Measurements from ENCODE around the gene GALM.
"Not testable (repeated sequence)": the region's sequence is repeated elsewhere in the genome, so short reads cannot be mapped to it uniquely, and the experiment has no call there.

The GALM gene

GRCh38 chr2:38650012-38650411 lies 15.9 kb upstream of the GALM start:
- no peak for DNase-seq (ENCODE audit: low spot score)

GRCh38 chr2:38650717-38651116 lies 15.2 kb upstream of the GALM start:
- no peak for DNase-seq (ENCODE audit: low spot score)

DNA sequence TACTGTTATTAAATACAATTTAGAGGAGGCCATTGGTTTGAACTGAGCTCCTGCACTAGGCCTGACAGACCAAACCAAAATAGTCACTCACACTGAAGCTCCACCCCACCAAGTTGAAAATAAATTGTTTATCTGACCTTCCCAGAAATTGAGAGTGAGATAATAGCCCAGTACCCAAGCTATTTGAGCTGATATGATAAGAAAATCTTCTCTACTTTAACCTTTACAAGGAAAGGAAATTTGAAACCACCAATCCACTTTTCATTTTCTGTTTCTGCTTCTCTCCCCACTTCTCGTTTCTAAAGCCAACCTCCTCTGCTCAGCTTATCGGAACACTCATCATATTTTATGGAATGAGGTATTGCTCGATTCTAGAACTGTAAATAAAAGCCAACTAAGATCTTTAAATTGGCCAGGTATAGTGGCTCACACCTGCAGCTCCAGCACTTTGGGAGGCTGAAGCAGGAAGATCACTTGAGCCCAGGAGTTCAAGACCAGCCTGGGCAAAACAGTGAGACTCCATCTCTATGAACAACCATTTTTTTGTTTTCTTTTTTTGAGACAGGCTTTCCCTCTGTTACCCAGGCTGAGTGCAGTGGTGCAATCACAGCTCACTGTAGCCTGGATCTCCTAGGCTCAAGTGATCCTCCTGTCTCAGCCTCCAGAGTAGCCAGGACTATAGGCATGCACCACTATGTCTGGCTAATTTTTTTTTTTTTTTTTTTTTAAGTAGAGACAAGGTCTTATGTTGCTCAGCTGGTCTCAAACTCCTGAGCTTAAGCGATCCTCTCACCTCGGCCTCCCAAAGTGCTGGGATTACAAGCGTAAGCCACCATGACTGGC lies 13.3 kb upstream of the GALM start:
- DNase-seq (ENCODE audit: low spot score), result no peak

- DNase-seq (ENCODE audit: low spot score), result no peak
These were observed 12.6 kb upstream of the GALM start for GRCh38 chr2:38653380-38653714.

DNA sequence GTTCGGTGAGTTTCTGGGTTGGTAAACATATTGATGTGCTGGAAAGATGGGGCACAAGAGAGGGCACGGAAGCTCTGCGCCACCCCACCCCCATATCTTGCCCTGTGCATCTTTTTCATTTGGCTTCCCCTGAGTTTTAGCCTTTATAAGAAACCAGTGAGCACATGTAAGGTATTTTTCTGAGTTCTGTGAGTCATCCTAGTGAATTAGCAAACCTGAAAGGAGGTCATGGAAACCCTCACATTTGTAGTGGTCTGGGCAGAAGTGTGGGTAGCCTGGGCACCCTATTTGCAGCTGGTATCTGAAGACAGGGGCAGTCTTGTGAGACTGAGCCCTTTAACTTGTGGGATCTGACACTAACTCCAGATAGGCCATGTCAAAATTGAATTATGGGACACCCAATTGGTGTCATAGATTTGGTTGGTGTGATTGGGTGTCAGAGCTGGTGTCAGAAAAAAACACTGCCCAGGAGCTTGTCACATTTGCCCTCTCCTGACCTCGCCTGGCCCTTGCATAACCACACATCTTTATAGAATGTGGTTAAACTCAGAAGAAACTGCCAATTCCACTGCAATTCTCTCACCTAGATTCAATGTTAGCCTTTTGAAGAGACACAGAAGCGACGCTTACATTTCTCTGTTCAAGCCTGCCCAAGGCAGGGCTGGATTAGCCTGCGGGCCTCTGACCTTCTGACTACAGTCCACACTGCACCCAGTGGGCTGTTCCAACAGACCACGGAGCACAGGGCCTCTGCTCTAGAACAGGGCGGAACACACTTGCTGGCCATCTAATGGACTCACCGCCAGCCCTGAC lies 12.0 kb upstream of the GALM start:
- no peak for DNase-seq (ENCODE audit: low spot score)

DNA sequence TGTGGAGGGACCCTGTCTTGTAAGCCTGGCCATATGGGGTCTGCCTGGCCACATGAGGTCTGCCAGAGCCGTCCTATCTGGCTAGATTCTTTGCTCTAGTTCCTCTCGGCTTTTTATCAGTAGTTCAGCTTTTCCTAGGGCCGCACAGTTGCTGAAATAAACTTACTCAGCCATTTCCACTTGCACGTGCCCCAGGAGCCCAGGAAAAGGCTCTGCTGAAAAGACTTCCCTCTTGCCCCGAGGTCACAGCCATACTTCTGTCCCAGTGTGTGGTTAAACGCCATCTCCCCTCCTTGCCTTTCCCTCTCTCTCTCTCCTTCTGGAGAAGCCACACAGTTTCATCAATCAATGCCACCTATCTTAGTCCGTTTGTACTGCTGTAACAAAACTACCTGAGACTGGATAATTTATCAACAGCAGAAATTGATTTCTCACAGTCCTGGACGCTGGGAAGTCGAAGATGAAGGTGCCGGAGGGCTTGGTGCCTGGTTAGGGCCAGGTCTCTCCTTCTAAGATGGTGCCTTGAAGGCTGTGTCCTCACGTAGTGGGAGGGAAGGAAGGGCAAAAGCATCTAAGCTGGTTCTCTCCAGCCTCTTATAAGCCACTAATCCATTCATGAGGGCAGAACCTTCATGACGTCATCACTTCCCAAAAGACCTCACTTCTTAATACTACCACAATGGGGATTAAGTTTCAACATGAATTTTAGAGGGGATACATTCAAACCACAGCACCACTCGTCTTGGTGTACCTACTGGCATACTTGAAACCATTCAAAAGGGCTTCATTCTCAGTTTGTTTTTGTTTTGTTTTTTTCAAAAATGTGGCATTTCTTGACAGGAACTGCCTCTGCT lies 11.2 kb upstream of the GALM start:
- DNase-seq (ENCODE audit: low spot score), result no peak

- DNase-seq (ENCODE audit: low spot score), result no peak
These were observed 10.5 kb upstream of the GALM start for GRCh38 chr2:38655441-38655840.

- no peak for DNase-seq (ENCODE audit: low spot score)
These were observed 8.9 kb upstream of the GALM start for GRCh38 chr2:38656866-38657480.

DNA sequence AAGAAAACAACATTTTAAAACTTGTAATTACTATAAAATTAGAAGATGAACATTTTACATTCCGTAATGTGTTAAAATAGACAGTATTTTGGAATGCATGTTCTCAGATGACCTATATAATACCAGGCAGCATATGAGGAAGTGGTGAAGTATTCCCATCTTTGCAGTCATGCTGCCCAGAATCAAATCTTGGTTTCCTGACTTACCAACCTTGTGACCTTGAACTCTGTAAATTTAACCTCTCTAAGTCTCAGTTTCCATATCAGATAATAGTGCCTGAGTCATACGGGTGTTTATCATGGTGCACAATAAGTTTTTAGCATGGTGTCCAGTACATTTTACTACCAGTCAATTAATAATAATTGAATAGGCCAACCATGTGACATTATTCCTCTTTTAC lies 7.3 kb upstream of the GALM start:
- no peak for DNase-seq (ENCODE audit: low spot score)

GRCh38 chr2:38659115-38659514 lies 6.8 kb upstream of the GALM start:
- no peak for DNase-seq (ENCODE audit: low spot score)

DNA sequence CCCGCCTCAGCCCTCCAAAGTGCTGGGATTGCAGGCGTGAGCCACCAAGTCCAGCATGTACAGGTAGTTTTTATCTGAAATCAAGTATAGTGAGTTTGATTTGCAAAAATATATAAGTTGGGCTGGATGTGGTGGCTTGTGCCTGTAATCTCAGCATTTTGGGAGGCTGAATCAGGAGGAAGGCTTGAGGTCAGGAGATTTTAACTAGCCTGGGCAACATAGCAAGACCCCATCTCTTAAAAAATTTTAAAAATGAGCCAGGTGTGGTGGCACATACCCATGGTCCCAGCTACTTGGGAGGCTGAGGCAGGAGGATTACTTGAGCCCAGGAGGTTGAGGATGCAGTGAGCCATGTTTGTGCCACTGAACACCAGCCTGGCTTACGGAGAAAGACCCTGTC lies 5.6 kb upstream of the GALM start:
- no peak for DNase-seq (ENCODE audit: low spot score)

DNA sequence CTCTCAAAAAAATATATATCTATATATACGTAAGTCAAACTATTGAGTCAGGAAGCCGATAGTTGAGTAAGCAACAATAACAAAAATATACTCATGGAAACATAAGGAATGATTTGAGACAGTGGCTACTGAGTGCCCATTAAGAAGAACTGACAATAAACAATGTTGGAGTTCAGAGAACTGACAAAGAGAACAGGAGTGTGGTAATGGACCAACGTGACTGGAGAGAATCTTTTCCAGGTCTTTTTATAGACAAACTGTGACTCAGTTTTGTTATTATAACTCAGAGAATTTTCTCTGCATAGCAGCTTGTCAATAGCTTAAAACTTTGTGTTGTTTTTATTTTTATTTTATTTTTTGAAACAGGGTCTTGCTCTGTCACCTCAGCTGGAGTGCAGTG lies 4.6 kb upstream of the GALM start:
- DNase-seq (ENCODE audit: low spot score), result no peak

DNA sequence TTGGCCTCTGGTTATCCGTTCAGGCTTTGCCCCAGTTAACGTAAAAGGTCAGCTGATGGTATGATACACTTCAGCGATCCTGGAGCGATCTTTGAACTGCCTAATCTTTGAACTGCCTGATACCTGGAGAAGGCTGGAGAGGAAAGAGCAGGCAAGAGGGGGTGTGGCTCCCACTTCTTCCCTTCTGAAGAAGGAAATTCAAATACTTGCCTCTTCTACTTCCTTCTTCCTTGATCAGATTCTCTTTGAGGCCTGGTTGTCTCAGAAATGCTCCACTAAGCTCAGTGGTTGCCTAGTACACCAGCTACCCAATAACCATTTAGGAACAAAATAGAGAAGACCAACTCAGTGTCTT lies 619 bp downstream of the GALM start:
- peak; percentile 23 for DNase-seq (ENCODE audit: low spot score)

DNA sequence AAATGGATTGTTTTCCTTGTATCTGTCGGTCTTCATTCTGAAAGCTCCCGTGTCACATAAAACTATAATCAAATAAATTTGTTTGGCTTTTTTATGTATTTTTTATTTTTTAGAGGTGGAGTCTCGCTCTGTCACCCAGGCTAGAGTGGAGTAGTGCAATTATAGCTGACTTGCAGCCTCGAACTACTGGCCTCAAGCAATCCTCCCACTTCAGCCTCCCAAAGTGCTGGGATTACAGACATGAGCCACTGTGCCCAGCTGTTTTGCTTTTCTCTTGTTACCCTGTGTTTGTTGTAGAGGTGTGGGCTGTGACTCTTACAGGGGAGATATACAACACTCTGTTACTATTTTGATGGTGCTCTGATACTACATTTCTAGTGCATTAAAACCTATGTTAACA lies 2.2 kb downstream of the GALM start:
- no peak for DNase-seq (ENCODE audit: low spot score)

- no peak for DNase-seq (ENCODE audit: low spot score)
These were observed 3.0 kb downstream of the GALM start for GRCh38 chr2:38668779-38669479.

DNA sequence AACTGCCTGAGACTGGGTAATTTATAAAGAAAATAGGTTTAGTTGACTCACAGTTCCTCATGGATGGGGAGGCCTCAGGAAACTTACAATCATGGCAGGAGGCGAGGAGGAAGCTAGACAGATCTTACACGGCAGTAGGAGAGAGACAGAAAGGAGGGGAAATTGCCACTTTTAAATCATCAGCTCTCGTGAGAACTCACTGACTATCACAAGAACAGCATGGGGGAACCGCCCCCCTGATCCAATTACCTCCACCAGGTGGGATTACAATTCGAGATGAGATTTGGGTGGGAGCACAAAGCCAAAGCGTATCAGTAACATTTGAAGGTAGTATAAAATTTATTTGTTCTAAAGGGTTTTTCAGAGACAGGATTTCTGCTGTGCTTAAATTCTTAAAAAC lies 5.4 kb downstream of the GALM start:
- no peak for DNase-seq (ENCODE audit: low spot score)

- DNase-seq (ENCODE audit: low spot score), result no peak
These were observed 6.0 kb downstream of the GALM start for GRCh38 chr2:38671946-38672345.

DNA sequence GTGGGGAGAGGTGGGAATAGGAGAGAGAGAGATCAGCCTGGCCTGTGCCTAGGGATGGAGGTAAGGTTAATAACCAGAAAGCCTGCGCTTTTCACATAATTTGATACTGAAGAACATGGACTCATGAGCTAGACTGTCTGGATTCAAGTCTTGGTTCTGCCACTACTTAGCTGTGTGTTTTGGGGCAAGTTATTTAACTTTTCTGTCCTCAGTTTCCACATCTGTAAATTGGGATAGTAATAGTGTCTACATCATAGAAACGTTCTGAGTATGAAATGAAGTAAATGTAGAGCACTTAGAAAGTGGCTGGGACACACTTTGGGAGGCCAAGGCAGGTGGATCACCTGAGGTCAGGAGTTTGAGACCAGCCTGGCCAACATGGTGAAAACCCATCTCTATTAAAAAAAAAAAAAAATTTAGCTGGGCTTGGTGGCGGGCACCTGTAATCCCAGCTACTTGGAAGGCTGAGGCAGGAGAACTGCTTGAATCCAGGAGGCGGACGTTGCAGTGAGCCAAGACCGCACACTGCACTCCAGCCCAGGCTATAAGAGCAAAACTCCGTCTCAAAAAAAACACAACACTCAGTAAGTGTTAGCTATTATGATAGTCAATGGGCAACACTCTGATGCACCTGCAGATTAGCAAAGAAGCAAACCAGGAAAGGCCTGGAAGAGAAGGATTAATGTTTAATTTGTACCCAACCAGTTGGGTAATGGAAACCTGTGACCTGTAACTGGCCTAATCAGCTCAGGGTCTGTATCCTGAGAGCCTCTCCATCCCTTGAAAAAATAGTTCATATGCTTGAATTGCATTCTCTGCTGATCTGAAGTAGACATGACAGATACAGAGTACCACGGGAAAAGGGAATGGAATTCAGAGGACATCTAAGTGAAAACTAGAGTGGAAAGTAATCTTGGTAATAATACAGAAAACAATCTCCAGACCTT lies 6.8 kb downstream of the GALM start:
- DNase-seq (ENCODE audit: low spot score), result no peak

DNA sequence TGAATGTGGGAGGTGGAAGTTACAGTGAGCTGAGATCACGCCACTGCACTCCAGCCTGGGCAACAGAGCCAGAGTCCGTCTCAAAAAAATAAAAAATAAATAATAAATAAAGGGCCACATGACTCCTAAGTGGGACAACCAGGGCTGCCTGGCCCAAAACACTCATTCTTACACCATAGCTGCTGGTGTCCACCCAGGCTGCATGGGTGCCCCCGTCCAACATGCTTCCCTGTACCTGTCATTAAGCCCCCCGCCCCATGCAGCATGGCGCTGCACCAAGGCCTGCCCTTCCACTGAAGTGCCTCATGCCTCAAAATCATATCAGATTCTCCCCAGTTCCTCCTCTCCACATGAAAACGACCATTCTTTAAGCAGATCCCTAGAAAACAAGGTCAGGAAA lies 10.8 kb downstream of the GALM start:
- DNase-seq (ENCODE audit: low spot score), result no peak

DNA sequence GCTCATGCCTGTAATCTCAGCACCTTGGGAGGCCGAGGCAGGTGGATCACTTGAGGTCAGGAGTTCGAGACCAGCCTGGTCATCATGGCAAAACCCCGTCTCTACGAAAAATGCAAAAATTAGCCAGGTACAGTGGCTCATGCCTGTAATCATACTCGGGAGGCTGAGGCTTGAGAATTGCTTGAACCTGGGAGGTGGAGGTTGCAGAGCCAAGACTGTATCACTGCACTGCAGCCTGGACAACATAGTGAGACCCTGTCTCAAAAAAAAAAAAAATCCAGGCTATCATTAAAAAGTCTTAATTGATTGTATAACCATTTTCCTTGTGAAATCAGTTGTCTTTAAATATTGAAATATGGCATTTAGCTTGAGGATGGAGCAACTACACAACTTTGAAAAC lies 15.0 kb downstream of the GALM start:
- not testable (repeated sequence) for DNase-seq (ENCODE audit: low spot score)
